Measurements from ENCODE around the gene HSPB7. TPM values are rescaled to one million over a fixed set of nuclear protein-coding genes. Genes with fewer than 3 reads are reported as not detected.

HSPB7 gene
- total and polyA plus RNA-seq, 4 donors = 0.28 to 1.4 (median 0.35) TPM

DNA sequence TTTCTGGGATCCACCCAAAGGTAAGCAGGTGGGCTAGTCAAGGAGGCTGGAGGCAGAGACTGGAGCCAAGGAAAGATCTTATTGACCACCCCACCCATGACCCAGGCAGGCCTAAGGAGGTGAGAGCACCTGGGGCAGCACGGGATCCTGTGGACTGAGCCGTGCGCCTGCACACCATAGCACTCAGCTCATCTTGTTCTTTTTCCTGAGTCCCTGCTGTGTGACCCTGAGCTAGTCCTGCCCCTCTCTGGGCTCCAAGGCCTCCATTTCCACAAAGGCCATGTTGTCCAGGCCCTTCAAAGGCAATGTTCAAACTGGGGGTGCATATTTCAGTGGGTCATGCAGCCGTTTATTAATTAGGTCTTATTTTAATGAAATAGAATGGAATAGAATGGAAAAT is 48.4 kb upstream of the HSPB7 start:
- no peak overlapping the region for H3K4me3 ChIP-seq (ENCODE audit: low read depth in 1 of 3, low read length in 3 of 3)
- H3K9ac ChIP-seq (ENCODE audit: low read depth in 1 of 2, low read length in 2 of 2) = no peak overlapping the region
- no peak for DNase-seq (ENCODE audit: low spot score)
- H3K27me3 ChIP-seq (ENCODE audit: control insufficient read depth in 4 of 4, insufficient read depth in 4 of 4, low read length in 3 of 4) = no peaks in the 10 kb centered on the region
- H3K9me3 ChIP-seq (ENCODE audit: control insufficient read depth in 4 of 4, low read length in 3 of 4) = no peaks in the 10 kb centered on the region
- no peaks in the 10 kb centered on the region for H3K36me3 ChIP-seq (ENCODE audit: control insufficient read depth in 4 of 4, insufficient read depth in 3 of 4, low read depth in 1 of 4, low read length in 3 of 4)
- WGBS = 93% methylated on average over 4 of the region's 4 CpGs
- H3K27ac ChIP-seq (ENCODE audit: low read depth in 1 of 2, low read length in 2 of 2) = no peak overlapping the region
- TF ChIP-seq YY1 (IDR thresholded peaks at IDR 0.05) = no peak
- no peak for TF ChIP-seq TAF1 (conservative IDR thresholded peaks at IDR 0.05)
- no peak for TF ChIP-seq FOXA1 (IDR thresholded peaks at IDR 0.05)
- TF ChIP-seq SP1 (IDR thresholded peaks at IDR 0.05) = no peak
- no peak for TF ChIP-seq GABPA (IDR thresholded peaks at IDR 0.05 in 1 of 2, conservative IDR thresholded peaks at IDR 0.05 in 1 of 2)
- TF ChIP-seq EGR1 (IDR thresholded peaks at IDR 0.05; ENCODE audit: low read depth in 2 of 2) = no peak
- TF ChIP-seq RXRA (IDR thresholded peaks at IDR 0.05) = no peak
- TF ChIP-seq HNF4A (conservative IDR thresholded peaks at IDR 0.05) = no peak
- TF ChIP-seq FOXA2 (IDR thresholded peaks at IDR 0.05) = no peak
- TF ChIP-seq, protein P1, sequence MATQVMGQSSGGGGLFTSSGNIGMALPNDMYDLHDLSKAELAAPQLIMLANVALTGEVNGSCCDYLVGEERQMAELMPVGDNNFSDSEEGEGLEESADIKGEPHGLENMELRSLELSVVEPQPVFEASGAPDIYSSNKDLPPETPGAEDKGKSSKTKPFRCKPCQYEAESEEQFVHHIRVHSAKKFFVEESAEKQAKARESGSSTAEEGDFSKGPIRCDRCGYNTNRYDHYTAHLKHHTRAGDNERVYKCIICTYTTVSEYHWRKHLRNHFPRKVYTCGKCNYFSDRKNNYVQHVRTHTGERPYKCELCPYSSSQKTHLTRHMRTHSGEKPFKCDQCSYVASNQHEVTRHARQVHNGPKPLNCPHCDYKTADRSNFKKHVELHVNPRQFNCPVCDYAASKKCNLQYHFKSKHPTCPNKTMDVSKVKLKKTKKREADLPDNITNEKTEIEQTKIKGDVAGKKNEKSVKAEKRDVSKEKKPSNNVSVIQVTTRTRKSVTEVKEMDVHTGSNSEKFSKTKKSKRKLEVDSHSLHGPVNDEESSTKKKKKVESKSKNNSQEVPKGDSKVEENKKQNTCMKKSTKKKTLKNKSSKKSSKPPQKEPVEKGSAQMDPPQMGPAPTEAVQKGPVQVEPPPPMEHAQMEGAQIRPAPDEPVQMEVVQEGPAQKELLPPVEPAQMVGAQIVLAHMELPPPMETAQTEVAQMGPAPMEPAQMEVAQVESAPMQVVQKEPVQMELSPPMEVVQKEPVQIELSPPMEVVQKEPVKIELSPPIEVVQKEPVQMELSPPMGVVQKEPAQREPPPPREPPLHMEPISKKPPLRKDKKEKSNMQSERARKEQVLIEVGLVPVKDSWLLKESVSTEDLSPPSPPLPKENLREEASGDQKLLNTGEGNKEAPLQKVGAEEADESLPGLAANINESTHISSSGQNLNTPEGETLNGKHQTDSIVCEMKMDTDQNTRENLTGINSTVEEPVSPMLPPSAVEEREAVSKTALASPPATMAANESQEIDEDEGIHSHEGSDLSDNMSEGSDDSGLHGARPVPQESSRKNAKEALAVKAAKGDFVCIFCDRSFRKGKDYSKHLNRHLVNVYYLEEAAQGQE (IDR thresholded peaks at IDR 0.05) = no peak
- no peak for TF ChIP-seq RAD21 (IDR thresholded peaks at IDR 0.05)
- TF ChIP-seq, protein P2, sequence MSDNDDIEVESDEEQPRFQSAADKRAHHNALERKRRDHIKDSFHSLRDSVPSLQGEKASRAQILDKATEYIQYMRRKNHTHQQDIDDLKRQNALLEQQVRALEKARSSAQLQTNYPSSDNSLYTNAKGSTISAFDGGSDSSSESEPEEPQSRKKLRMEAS (IDR thresholded peaks at IDR 0.05) = no peak
- TF ChIP-seq NR2F2 (IDR thresholded peaks at IDR 0.05) = no peak
- no peak for TF ChIP-seq HNF4G (IDR thresholded peaks at IDR 0.05)
- H3K4me1 ChIP-seq (ENCODE audit: control insufficient read depth in 4 of 4, insufficient read depth in 4 of 4, low read length in 3 of 4) = peaks cover 10 to 26% (median 18%) of the 10 kb centered on the region in 4 donors

DNA sequence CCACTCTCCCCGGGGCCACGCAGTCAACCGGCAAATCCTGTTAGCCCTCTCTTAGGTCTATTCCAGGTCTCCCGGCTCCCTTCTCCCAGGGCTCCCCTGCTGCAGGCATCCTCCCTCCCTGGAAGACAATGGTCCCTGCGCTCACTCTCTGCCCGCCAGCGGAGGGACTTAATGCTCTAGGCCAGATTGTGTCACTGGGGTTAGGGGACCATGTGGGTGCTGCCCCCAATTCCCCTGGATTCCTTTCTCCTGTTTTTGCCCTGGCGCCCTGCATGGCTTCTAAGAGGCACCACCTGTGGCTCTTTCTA is 47.4 kb upstream of the HSPB7 start:
- no peak overlapping the region for H3K4me3 ChIP-seq (ENCODE audit: low read depth in 1 of 3, low read length in 3 of 3)
- no peak overlapping the region for H3K27ac ChIP-seq (ENCODE audit: low read depth in 1 of 2, low read length in 2 of 2)
- no peak for DNase-seq (ENCODE audit: low spot score)
- H3K9me3 ChIP-seq (ENCODE audit: control insufficient read depth in 4 of 4, low read length in 3 of 4) = no peaks in the 10 kb centered on the region
- no peak overlapping the region for H3K9ac ChIP-seq (ENCODE audit: low read depth in 1 of 2, low read length in 2 of 2)
- WGBS = 88% methylated on average over 8 of the region's 8 CpGs
- no peaks in the 10 kb centered on the region for H3K36me3 ChIP-seq (ENCODE audit: control insufficient read depth in 4 of 4, insufficient read depth in 3 of 4, low read depth in 1 of 4, low read length in 3 of 4)
- TF ChIP-seq, protein P3, sequence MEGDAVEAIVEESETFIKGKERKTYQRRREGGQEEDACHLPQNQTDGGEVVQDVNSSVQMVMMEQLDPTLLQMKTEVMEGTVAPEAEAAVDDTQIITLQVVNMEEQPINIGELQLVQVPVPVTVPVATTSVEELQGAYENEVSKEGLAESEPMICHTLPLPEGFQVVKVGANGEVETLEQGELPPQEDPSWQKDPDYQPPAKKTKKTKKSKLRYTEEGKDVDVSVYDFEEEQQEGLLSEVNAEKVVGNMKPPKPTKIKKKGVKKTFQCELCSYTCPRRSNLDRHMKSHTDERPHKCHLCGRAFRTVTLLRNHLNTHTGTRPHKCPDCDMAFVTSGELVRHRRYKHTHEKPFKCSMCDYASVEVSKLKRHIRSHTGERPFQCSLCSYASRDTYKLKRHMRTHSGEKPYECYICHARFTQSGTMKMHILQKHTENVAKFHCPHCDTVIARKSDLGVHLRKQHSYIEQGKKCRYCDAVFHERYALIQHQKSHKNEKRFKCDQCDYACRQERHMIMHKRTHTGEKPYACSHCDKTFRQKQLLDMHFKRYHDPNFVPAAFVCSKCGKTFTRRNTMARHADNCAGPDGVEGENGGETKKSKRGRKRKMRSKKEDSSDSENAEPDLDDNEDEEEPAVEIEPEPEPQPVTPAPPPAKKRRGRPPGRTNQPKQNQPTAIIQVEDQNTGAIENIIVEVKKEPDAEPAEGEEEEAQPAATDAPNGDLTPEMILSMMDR (IDR thresholded peaks at IDR 0.05; ENCODE audit: low read depth, low read length, missing input control) = no peak
- no peak for TF ChIP-seq YY1 (IDR thresholded peaks at IDR 0.05)
- no peak for TF ChIP-seq RAD21 (IDR thresholded peaks at IDR 0.05)
- TF ChIP-seq FOXA2 (IDR thresholded peaks at IDR 0.05) = no peak
- no peak for TF ChIP-seq GABPA (IDR thresholded peaks at IDR 0.05 in 1 of 2, conservative IDR thresholded peaks at IDR 0.05 in 1 of 2)
- no peak for TF ChIP-seq HNF4A (conservative IDR thresholded peaks at IDR 0.05)
- TF ChIP-seq HNF4G (IDR thresholded peaks at IDR 0.05) = no peak
- no peak for TF ChIP-seq SP1 (IDR thresholded peaks at IDR 0.05)
- TF ChIP-seq, protein P4, sequence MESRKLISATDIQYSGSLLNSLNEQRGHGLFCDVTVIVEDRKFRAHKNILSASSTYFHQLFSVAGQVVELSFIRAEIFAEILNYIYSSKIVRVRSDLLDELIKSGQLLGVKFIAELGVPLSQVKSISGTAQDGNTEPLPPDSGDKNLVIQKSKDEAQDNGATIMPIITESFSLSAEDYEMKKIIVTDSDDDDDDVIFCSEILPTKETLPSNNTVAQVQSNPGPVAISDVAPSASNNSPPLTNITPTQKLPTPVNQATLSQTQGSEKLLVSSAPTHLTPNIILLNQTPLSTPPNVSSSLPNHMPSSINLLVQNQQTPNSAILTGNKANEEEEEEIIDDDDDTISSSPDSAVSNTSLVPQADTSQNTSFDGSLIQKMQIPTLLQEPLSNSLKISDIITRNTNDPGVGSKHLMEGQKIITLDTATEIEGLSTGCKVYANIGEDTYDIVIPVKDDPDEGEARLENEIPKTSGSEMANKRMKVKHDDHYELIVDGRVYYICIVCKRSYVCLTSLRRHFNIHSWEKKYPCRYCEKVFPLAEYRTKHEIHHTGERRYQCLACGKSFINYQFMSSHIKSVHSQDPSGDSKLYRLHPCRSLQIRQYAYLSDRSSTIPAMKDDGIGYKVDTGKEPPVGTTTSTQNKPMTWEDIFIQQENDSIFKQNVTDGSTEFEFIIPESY (IDR thresholded peaks at IDR 0.05) = no peak
- TF ChIP-seq, protein P2 (IDR thresholded peaks at IDR 0.05) = no peak
- TF ChIP-seq, protein P5, sequence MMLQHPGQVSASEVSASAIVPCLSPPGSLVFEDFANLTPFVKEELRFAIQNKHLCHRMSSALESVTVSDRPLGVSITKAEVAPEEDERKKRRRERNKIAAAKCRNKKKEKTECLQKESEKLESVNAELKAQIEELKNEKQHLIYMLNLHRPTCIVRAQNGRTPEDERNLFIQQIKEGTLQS (IDR thresholded peaks at IDR 0.05) = no peak
- TF ChIP-seq RXRA (IDR thresholded peaks at IDR 0.05) = no peak
- TF ChIP-seq FOXA1 (IDR thresholded peaks at IDR 0.05) = no peak
- TF ChIP-seq, protein P1 (IDR thresholded peaks at IDR 0.05) = no peak
- TF ChIP-seq JUND (IDR thresholded peaks at IDR 0.05) = no peak
- no peak for TF ChIP-seq EGR1 (IDR thresholded peaks at IDR 0.05; ENCODE audit: low read depth in 2 of 2)
- no peak for TF ChIP-seq NR2F2 (IDR thresholded peaks at IDR 0.05)
- no peak for TF ChIP-seq TAF1 (conservative IDR thresholded peaks at IDR 0.05)
- no peaks in the 10 kb centered on the region for H3K27me3 ChIP-seq (ENCODE audit: control insufficient read depth in 4 of 4, insufficient read depth in 4 of 4, low read length in 3 of 4)
- H3K4me1 ChIP-seq (ENCODE audit: control insufficient read depth in 4 of 4, insufficient read depth in 4 of 4, low read length in 3 of 4) = peaks cover 10 to 26% (median 18%) of the 10 kb centered on the region in 4 donors
